GM06990 (cell line): Measurements from ENCODE around the gene CCR1.
A peak's percentile ranks its signal among the peaks of the same experiment; 100 is the strongest.

Experiments used
- DNase-seq: peaks from one replicate; pipeline ENCODE4 v3.0.0-alpha.2; 2011; ENCODE audit not compliant: insufficient read length; ENCODE audit errors: extremely low read depth
- H3K27me3 ChIP-seq: replicated peaks from 2 replicates; pipeline ENCODE4 v1.6.0; 2011; ENCODE audit warnings: low read length; ENCODE audit not compliant: control insufficient read depth, insufficient read depth
- H3K36me3 ChIP-seq: 2 replicates; pipeline ENCODE4 v1.5.1; 2011; ENCODE audit warnings: low read length; ENCODE audit not compliant: control insufficient read depth, insufficient read depth
- H3K4me3 ChIP-seq: replicated peaks from 2 replicates; pipeline ENCODE4 v1.5.1; 2011; ENCODE audit warnings: low read depth, mild to moderate bottlenecking, control low read depth, low read length
- CTCF ChIP-seq: IDR thresholded peaks from 2 replicates; pipeline ENCODE4 v1.5.1; 2011; ENCODE audit warnings: low read length, control low read depth, mild to moderate bottlenecking, inconsistent platforms; ENCODE audit not compliant: insufficient read depth, poor library complexity, severe bottlenecking

The CCR1 gene

GRCh38 chr3:46221391-46221790 lies 13.3 kb upstream of the CCR1 start:
- H3K36me3 ChIP-seq = no peaks in the 10 kb centered on the region
- H3K27me3 ChIP-seq = no peaks in the 10 kb centered on the region
- TF ChIP-seq CTCF = no peak
- no peak for DNase-seq
- no peak overlapping the region for H3K4me3 ChIP-seq

GRCh38 chr3:46218196-46218709 lies 10.1 kb upstream of the CCR1 start:
- no peak for DNase-seq
- H3K36me3 ChIP-seq = no peaks in the 10 kb centered on the region
- no peak overlapping the region for H3K4me3 ChIP-seq
- no peaks in the 10 kb centered on the region for H3K27me3 ChIP-seq
- TF ChIP-seq CTCF = no peak

GRCh38 chr3:46215810-46216414 lies 7.8 kb upstream of the CCR1 start:
- DNase-seq = no peak
- no peak for TF ChIP-seq CTCF
- Histone ChIP-seq H3K27me3 (no peaks in the 10 kb centered on the region), H3K4me3 (no peak overlapping the region), H3K36me3 (no peaks in the 10 kb centered on the region)

- Histone ChIP-seq H3K27me3 (no peaks in the 10 kb centered on the region; the same call in 1 of the 2 replicates), H3K4me3 (no peak overlapping the region), H3K36me3 (no peaks in the 10 kb centered on the region)
- DNase-seq = no peak
- peak; percentile 67 for TF ChIP-seq CTCF
These were observed 6.7 kb upstream of the CCR1 start for GRCh38 chr3:46214751-46215352.

- no peak for TF ChIP-seq CTCF
- no peak overlapping the region for H3K4me3 ChIP-seq
- H3K36me3 ChIP-seq = no peaks in the 10 kb centered on the region
- no peak for DNase-seq
- H3K27me3 ChIP-seq = no peaks in the 10 kb centered on the region; the same call in 1 of the 2 replicates
These were observed 5.1 kb upstream of the CCR1 start for GRCh38 chr3:46213201-46213600.
